Keratinocyte (primary cell): Measurements from ENCODE around the gene LHFPL3. TPM values are rescaled to one million over a fixed set of nuclear protein-coding genes. Genes with fewer than 3 reads are reported as not detected.

Source experiments
- DNase-seq: peaks from one replicate; pipeline ENCODE4 v3.0.0-alpha.2; 2011; ENCODE audit warnings: low read depth, missing footprints, low spot score
- FAIRE-seq: peaks from 2 replicates; lab custom pipeline; 2011; peaks lifted over from hg19 to GRCh38; lab: Jason Lieb, UNC
- H2AFZ ChIP-seq: 2 replicates; pipeline ENCODE4 v1.6.0; 2012; ENCODE audit warnings: low read length, control low read depth, inconsistent platforms; ENCODE audit not compliant: control insufficient read depth
- H3K27ac ChIP-seq: 2 replicates; pipeline ENCODE4 v1.5.1; 2011; ENCODE audit warnings: low read length; ENCODE audit not compliant: control insufficient read depth, insufficient read depth
- H3K27me3 ChIP-seq: 3 replicates; pipeline ENCODE4 v1.6.0; 2011; ENCODE audit warnings: low read length; ENCODE audit not compliant: control insufficient read depth, insufficient read depth; ENCODE audit errors: extremely low read depth
- H3K36me3 ChIP-seq, 2 experiments: 2 replicates in 1 of 2; 3 replicates in 1 of 2; pipeline ENCODE4 v1.5.1; 2011; ENCODE audit warnings: low read length in 2 of 2, mild to moderate bottlenecking in 1 of 2; ENCODE audit not compliant: control insufficient read depth in 2 of 2, insufficient read depth in 2 of 2; ENCODE audit errors: extremely low read depth in 1 of 2
- H3K4me1 ChIP-seq: 3 replicates; pipeline ENCODE4 v1.5.1; 2011; ENCODE audit warnings: low read length; ENCODE audit not compliant: control insufficient read depth, insufficient read depth; ENCODE audit errors: extremely low read depth
- H3K4me2 ChIP-seq: 3 replicates; pipeline ENCODE4 v1.6.0; 2011; ENCODE audit warnings: low read depth, low read length; ENCODE audit not compliant: control insufficient read depth, insufficient read depth; ENCODE audit errors: extremely low read depth
- H3K4me3 ChIP-seq, 3 experiments: fragments of 200-600 bp in 1 of 3; sonication (generic) in 1 of 3; 2 replicates in 2 of 3; 3 replicates in 1 of 3; pipeline ENCODE4 v1.5.1; 2011 to 2016; ENCODE audit warnings: low read length in 3 of 3, mild to moderate bottlenecking in 3 of 3, control low read depth in 2 of 3, inconsistent platforms in 1 of 3, low read depth in 1 of 3, mixed read lengths in 1 of 3, mixed run types in 1 of 3, moderate library complexity in 1 of 3; ENCODE audit not compliant: control insufficient read depth in 2 of 3, insufficient read depth in 2 of 3; ENCODE audit errors: extremely low read depth in 1 of 3
- H3K79me2 ChIP-seq: 2 replicates; pipeline ENCODE4 v1.6.0; 2012; ENCODE audit warnings: low read length; ENCODE audit not compliant: control insufficient read depth, insufficient read depth
- H3K9ac ChIP-seq: 3 replicates; pipeline ENCODE4 v1.6.0; 2011; ENCODE audit warnings: low read length; ENCODE audit not compliant: control insufficient read depth, insufficient read depth; ENCODE audit errors: extremely low read depth
- H3K9me1 ChIP-seq: 3 replicates; pipeline ENCODE4 v1.6.0; 2011; ENCODE audit warnings: low read length; ENCODE audit not compliant: control insufficient read depth, insufficient read depth; ENCODE audit errors: extremely low read depth
- H3K9me3 ChIP-seq: 2 replicates; pipeline ENCODE4 v1.5.1; 2012; ENCODE audit warnings: low read depth, low read length; ENCODE audit not compliant: control insufficient read depth
- H4K20me1 ChIP-seq: 3 replicates; pipeline ENCODE4 v1.6.0; 2011; ENCODE audit warnings: low read length; ENCODE audit not compliant: control insufficient read depth, insufficient read depth; ENCODE audit errors: extremely low read depth
- CTCF ChIP-seq, 3 experiments: IDR thresholded peaks in 1 of 3; conservative IDR thresholded peaks in 1 of 3; optimal IDR thresholded peaks in 1 of 3; 2 replicates in 2 of 3; 3 replicates in 1 of 3; pipeline versions ENCODE3 to v1.5.1; 2011; ENCODE audit warnings: low read length in 3 of 3, mild to moderate bottlenecking in 3 of 3, moderate library complexity in 2 of 3, control low read depth in 1 of 3, inconsistent platforms in 1 of 3; ENCODE audit not compliant: insufficient read depth in 2 of 3; ENCODE audit errors: extremely low read depth in 1 of 3
- EZH2 ChIP-seq: IDR thresholded peaks from one replicate; pipeline ENCODE4 v1.6.1; 2012; ENCODE audit warnings: inconsistent platforms, mild to moderate bottlenecking, low read length, moderate library complexity
- dilution Hi-C: fragments of 300-500 bp; cut with MboI; formaldehyde crosslinking; loops from one replicate; pipeline ENCODE4 v1.7.0; 2020; ENCODE audit warnings: low sequenced_read_pairs; ENCODE audit not compliant: extremely low pct_ligation_motif_present
- polyA plus RNA-seq, 5 experiments: library from polyadenylated mRNA; depleted of rRNA in 3 of 5; stranded (reverse) in 3 of 5; stranded (forward) in 1 of 5; unstranded in 1 of 5; fragments of >200 nt; gene quantifications; 1 replicate in 1 of 5; 2 replicates in 3 of 5; 3 replicates in 1 of 5; pipeline versions ENCODE4 v1.2.1 to v1.2.3, GENCODE V29; 2011 to 2012; ENCODE audit warnings: missing spikeins in 2 of 5, low read depth in 1 of 5, low replicate concordance in 1 of 5

The LHFPL3 gene
- polyA plus RNA-seq, 1 donor (not counting 4 experiments of a cell fraction or from before 2014, with no cell fraction given): not detected

GRCh38 chr7:104412911-104413310 is 84.5 kb downstream of the LHFPL3 start:
- Histone ChIP-seq H3K79me2 (no peaks in the 10 kb centered on the region), H3K9me1 (no peaks in the 10 kb centered on the region), H2AFZ (no peak overlapping the region), H3K4me3 (no peak overlapping the region), H3K27me3 (no peaks in the 10 kb centered on the region), H3K36me3 (no peaks in the 10 kb centered on the region), H4K20me1 (no peaks in the 10 kb centered on the region), H3K9me3 (no peaks in the 10 kb centered on the region), H3K27ac (no peak overlapping the region), H3K4me2 (no peak overlapping the region), H3K4me1 (no peaks in the 10 kb centered on the region), H3K9ac (no peak overlapping the region)
- dilution Hi-C loops: no loop called here
- no peak for FAIRE-seq
- no peak for DNase-seq
- TF ChIP-seq CTCF (optimal IDR thresholded peaks at IDR 0.05 in 1 of 3, IDR thresholded peaks at IDR 0.05 in 1 of 3, conservative IDR thresholded peaks at IDR 0.05 in 1 of 3; ENCODE audit: extremely low read depth in 1 of 3, insufficient read depth in 2 of 3, low read length in 3 of 3): no peak
- TF ChIP-seq EZH2: no peak

- Histone ChIP-seq H3K9me1 (no peaks in the 10 kb centered on the region), H2AFZ (no peak overlapping the region), H3K4me3 (no peak overlapping the region), H3K9me3 (no peaks in the 10 kb centered on the region), H3K4me1 (no peaks in the 10 kb centered on the region), H4K20me1 (no peaks in the 10 kb centered on the region), H3K79me2 (no peaks in the 10 kb centered on the region), H3K27ac (no peak overlapping the region), H3K9ac (no peak overlapping the region), H3K4me2 (no peak overlapping the region), H3K36me3 (no peaks in the 10 kb centered on the region), H3K27me3 (no peaks in the 10 kb centered on the region)
- no peak for TF ChIP-seq EZH2
- TF ChIP-seq CTCF (optimal IDR thresholded peaks at IDR 0.05 in 1 of 3, IDR thresholded peaks at IDR 0.05 in 1 of 3, conservative IDR thresholded peaks at IDR 0.05 in 1 of 3; ENCODE audit: extremely low read depth in 1 of 3, insufficient read depth in 2 of 3, low read length in 3 of 3): no peak
- no peak for FAIRE-seq
- dilution Hi-C loops: no loop called here
- DNase-seq: no peak
These were observed 85.8 kb downstream of the LHFPL3 start for GRCh38 chr7:104414216-104414615.
